LoVo (cell line): ENCODE measurements around the gene MFSD2A.
"Not testable (repeated sequence)": the region's sequence is repeated elsewhere in the genome, so short reads cannot be mapped to it uniquely, and the experiment has no call there.

Experiments
- DNase-seq: peaks from one replicate; pipeline ENCODE4 v3.0.0-alpha.2; 2016; ENCODE audit warnings: low spot score

MFSD2A gene

GRCh38 chr1:39940980-39941871 lies 13.7 kb upstream of the MFSD2A start:
- DNase-seq, result no peak

GRCh38 chr1:39943471-39944290 lies 11.3 kb upstream of the MFSD2A start:
- peak; percentile 62 for DNase-seq

GRCh38 chr1:39944410-39945112 lies 10.4 kb upstream of the MFSD2A start:
- no peak for DNase-seq

GRCh38 chr1:39946216-39946615 lies 8.7 kb upstream of the MFSD2A start:
- DNase-seq, result no peak

GRCh38 chr1:39947260-39947659 lies 7.7 kb upstream of the MFSD2A start:
- no peak for DNase-seq

- no peak for DNase-seq
Observed at GRCh38 chr1:39949891-39950290, 5.1 kb upstream of the MFSD2A start.

DNA sequence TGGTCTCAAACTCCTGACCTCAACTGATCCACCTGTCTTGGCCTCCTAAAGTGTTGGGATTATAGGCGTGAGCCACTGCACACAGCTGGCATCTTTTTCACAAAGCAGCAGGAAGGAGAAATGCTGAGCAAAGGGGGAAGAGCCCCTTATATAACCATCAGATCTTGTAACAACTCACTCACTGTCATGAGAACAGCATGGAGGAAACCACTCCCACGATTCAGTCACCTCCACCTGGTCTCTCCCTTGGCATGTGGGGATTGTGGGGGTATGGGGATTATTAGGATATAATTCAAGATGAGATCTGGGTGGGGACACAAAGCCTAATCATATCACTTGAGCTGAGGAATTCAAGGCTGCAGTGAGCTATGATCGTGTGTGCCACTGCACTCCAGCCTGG lies 3.0 kb upstream of the MFSD2A start:
- DNase-seq, result no peak

GRCh38 chr1:39952359-39953110 lies 2.4 kb upstream of the MFSD2A start:
- no peak for DNase-seq

DNA sequence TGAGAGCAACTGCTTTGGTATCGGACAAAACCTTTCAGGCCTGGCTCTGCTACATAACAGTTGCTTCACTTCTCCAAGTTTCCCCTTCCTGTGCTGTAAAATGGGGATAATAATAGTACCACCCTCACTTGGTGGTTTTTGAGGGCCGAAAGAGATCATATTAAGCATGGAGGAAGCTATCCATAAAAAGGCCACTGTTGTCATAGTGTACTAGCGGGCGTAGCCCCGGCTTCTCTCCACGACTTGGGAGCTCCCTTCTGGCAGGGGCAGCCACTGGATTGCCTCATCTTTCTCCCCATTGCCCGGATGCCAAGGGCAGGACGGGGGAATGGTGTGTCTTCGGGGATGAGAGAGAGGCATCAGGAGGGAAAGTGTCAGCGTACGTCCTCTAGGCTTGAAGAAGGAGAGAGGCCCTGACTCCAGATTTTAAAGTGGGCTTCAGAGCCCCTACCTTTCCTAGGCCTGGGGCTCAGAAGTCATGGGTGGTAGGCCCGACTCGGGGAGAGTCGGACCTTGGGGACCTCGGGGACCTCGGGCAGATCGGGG lies 548 bp upstream of the MFSD2A start:
- no peak for DNase-seq

- peak; percentile 54 for DNase-seq
Observed at GRCh38 chr1:39955547-39956539, 898 bp downstream of the MFSD2A start.

DNA sequence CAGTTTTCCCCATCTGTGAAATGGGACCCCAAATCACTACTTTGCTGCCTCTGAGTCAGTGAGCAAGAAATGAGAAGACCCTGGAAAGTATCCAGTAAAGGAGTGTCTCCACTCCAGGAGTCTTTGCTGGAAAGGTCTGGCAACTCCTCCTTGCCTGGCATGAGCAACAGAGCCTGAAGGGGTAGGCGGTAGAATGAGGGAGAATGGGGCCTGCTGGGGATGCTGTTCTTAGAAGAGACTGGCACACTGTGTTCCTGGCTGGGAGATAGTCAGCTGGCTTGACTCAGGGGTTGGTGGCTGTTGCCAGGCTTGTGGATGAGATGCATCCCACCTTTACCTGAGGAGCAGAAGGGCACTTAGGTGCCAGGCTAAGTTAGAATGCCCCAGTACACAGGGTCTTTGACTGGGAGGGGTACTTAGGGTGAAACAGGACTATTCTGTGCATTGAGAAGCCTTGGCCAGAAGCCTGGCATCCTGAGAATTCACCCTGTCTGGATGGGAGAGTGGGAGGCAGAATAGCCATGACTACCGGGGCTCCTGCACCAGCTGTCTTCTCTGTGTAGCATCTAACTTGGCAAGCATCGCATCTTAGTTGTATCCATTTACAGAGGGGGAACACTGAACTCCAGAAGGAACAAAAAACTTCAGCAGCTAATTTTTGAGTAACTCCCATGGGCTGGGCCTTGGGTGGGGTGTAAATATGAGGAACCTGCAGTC lies 2.5 kb downstream of the MFSD2A start:
- DNase-seq, result no peak

- no peak for DNase-seq
Observed at GRCh38 chr1:39958403-39959200, 3.7 kb downstream of the MFSD2A start.

- no peak for DNase-seq
Observed at GRCh38 chr1:39959651-39960333, 4.8 kb downstream of the MFSD2A start.

GRCh38 chr1:39960431-39960958 lies 5.5 kb downstream of the MFSD2A start:
- DNase-seq, result no peak

GRCh38 chr1:39962450-39962825 lies 7.5 kb downstream of the MFSD2A start:
- DNase-seq, result no peak

- DNase-seq, result not testable (repeated sequence)
Observed at GRCh38 chr1:39962964-39963363, 8.0 kb downstream of the MFSD2A start.

- DNase-seq, result no peak
Observed at GRCh38 chr1:39964552-39964951, 9.6 kb downstream of the MFSD2A start.

DNA sequence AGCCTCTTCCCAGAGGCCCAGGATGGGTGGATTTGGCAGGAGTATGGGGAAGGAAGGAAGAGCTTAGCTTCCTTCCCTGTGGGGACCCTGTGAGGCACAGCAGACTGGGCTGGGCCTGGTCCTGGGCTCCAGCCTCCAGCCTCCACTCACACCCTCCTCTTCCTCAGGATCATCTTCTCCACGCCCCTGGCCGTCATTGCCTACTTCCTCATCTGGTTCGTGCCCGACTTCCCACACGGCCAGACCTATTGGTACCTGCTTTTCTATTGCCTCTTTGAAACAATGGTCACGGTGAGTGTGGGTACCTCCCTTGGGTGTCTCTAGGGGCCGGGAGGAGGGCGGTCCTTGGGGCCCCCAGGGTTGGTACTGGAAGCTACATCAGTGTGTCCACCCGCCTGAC lies 10.1 kb downstream of the MFSD2A start:
- no peak for DNase-seq
